Natural killer cell (primary cell): ENCODE results near the gene C1QTNF6. TPM values are rescaled to one million over a fixed set of nuclear protein-coding genes. Genes with fewer than 3 reads are reported as not detected.

Experiments used
- ATAC-seq, 3 donors: fragments of 150-1000 bp in 2 of 3; fragments of 200-7000 bp in 1 of 3; cut with Tn5 transposase; 1 replicate in 1 of 3; 2 replicates in 2 of 3; pipeline ENCODE4 v1.10.0; 2021; ENCODE audit warnings: mild to moderate bottlenecking in 2 of 3, moderate library complexity in 2 of 3
- DNase-seq, 2 donors: peaks; one replicate each; pipeline versions ENCODE4 v3.0.0 to v3.0.0-alpha.2; 2013 to 2021; ENCODE audit warnings: mixed read lengths in 1 of 2
- H3K27ac ChIP-seq: one replicate; pipeline ENCODE4 v1.5.1; 2013; ENCODE audit warnings: mild to moderate bottlenecking, low read length
- H3K27me3 ChIP-seq: one replicate; pipeline ENCODE4 v1.6.1; 2013; ENCODE audit warnings: low read length; ENCODE audit not compliant: control insufficient read depth, insufficient read depth
- H3K36me3 ChIP-seq: one replicate; pipeline ENCODE4 v1.6.1; 2013; ENCODE audit warnings: low read length; ENCODE audit not compliant: control insufficient read depth, insufficient read depth
- H3K4me1 ChIP-seq: one replicate; pipeline ENCODE4 v1.6.1; 2013; ENCODE audit warnings: low read length; ENCODE audit not compliant: control insufficient read depth, insufficient read depth
- H3K4me3 ChIP-seq: one replicate; pipeline ENCODE4 v1.5.1; 2013; ENCODE audit warnings: low read length
- H3K9me3 ChIP-seq: one replicate; pipeline ENCODE4 v1.6.1; 2013; ENCODE audit warnings: low read length; ENCODE audit not compliant: control insufficient read depth, insufficient read depth
- H3K27ac Mint-ChIP-seq, 2 donors: one replicate each; pipeline ENCODE4 v1.8.0; 2022; ENCODE audit warnings: mild to moderate bottlenecking in 2 of 2, mixed read lengths in 2 of 2, moderate library complexity in 1 of 2
- H3K27me3 Mint-ChIP-seq, 2 donors: one replicate each; pipeline ENCODE4 v1.8.0; 2022; ENCODE audit warnings: low read depth in 2 of 2, mixed read lengths in 2 of 2
- H3K36me3 Mint-ChIP-seq: one replicate; pipeline ENCODE4 v1.8.0; 2022; ENCODE audit warnings: mixed read lengths
- H3K4me1 Mint-ChIP-seq, 2 donors: one replicate each; pipeline ENCODE4 v1.8.0; 2022; ENCODE audit warnings: mixed read lengths in 2 of 2
- H3K4me3 Mint-ChIP-seq: one replicate; pipeline ENCODE4 v1.8.0; 2022; ENCODE audit warnings: mild to moderate bottlenecking, moderate library complexity, mixed read lengths
- H3K9me3 Mint-ChIP-seq, 2 donors: one replicate each; pipeline ENCODE4 v1.8.0; 2022; ENCODE audit warnings: mixed read lengths in 2 of 2
- CTCF ChIP-seq: fragments of 200-600 bp; IDR thresholded peaks from one replicate; pipeline ENCODE4 v1.8.0; 2022; ENCODE audit warnings: antibody characterized with exemption
- WGBS: methylation state at CpG from one replicate; pipeline ENCODE4 v1.1.7; 2013; ENCODE audit warnings: missing lambda C conversion rate; ENCODE audit not compliant: insufficient coverage; 5-methylcytosine and 5-hydroxymethylcytosine counted together
- intact Hi-C: fragments of 100-400 bp; cut with micrococcal nuclease; formaldehyde crosslinking; loops from one replicate; pipeline ENCODE4 v1.14.2; 2022
- total RNA-seq, 4 donors: library from RNA; stranded (reverse); fragments of 120-200 nt in 1 of 4; gene quantifications; one replicate each; pipeline versions ENCODE4 v1.2.3 to v1.2.4, GENCODE V29; 2013 to 2022

C1QTNF6 gene
- total RNA-seq, 3 donors from 2014 or later (not counting 1 experiment from before 2014, with no cell fraction given), result 6.0 to 10.3 (median 6.7) TPM

GRCh38 chr22:37146507-37147180 lies 41.4 kb downstream of the C1QTNF6 start:
- Mint-ChIP-seq H3K27me3 (no peaks in the 10 kb centered on the region), H3K4me1 (peaks cover 84 to 96% of the 10 kb centered on the region in 2 donors), H3K36me3 (peaks cover 15% of the 10 kb centered on the region), H3K4me3 (peak overlapping the region; percentile 99), H3K27ac (peak overlapping the region; percentile 95 to 99), H3K9me3 (peaks cover 2% of the 10 kb centered on the region in 2 donors)
- peaks cover 62% of the 10 kb centered on the region for H3K36me3 ChIP-seq
- TF ChIP-seq CTCF, result no peak
- H3K27ac ChIP-seq, result peak overlapping the region; percentile 82
- H3K4me1 ChIP-seq, result peaks cover 73% of the 10 kb centered on the region
- H3K4me3 ChIP-seq, result peak overlapping the region; percentile 92
- no peaks in the 10 kb centered on the region for H3K27me3 ChIP-seq
- DNase-seq (peak in 1 of 2 donors; percentile 29), ATAC-seq (no peak)
- WGBS, result 31% methylated on average over 16 of the region's 16 CpGs
- no peaks in the 10 kb centered on the region for H3K9me3 ChIP-seq
- intact Hi-C loops, result loop anchor here (1.0 to 5.0 kb wide), 4 partner anchors 7 to 96 kb away; partner anchors contain the start of gene RAC2

GRCh38 chr22:37146051-37146385 lies 42.0 kb downstream of the C1QTNF6 start:
- peaks cover 79% of the 10 kb centered on the region for H3K4me1 ChIP-seq
- peak overlapping the region; percentile 82 for H3K27ac ChIP-seq
- Mint-ChIP-seq H3K9me3 (peaks cover 2% of the 10 kb centered on the region in 2 donors), H3K27me3 (no peaks in the 10 kb centered on the region), H3K27ac (peak overlapping the region; percentile 95 to 99), H3K4me3 (peak overlapping the region; percentile 99), H3K36me3 (peaks cover 15% of the 10 kb centered on the region), H3K4me1 (peaks cover 78 to 96% of the 10 kb centered on the region in 2 donors)
- DNase-seq (peak in 1 of 2 donors; percentile 36), ATAC-seq (no peak)
- TF ChIP-seq CTCF, result no peak
- H3K4me3 ChIP-seq, result peak overlapping the region; percentile 92
- peaks cover 68% of the 10 kb centered on the region for H3K36me3 ChIP-seq
- intact Hi-C loops, result loop anchor here (5.0 kb wide), 3 partner anchors 51 to 96 kb away; partner anchors contain the start of gene RAC2
- no peaks in the 10 kb centered on the region for H3K27me3 ChIP-seq
- WGBS, result 34% methylated on average over 6 of the region's 6 CpGs
- H3K9me3 ChIP-seq, result no peaks in the 10 kb centered on the region

GRCh38 chr22:37145180-37146050 lies 42.6 kb downstream of the C1QTNF6 start:
- H3K4me3 Mint-ChIP-seq, result peak overlapping the region; percentile 99
- intact Hi-C loops, result loop anchor here (5.0 kb wide), 3 partner anchors 52 to 97 kb away; partner anchors contain the start of gene RAC2
- peak overlapping the region; percentile 95 to 99 for H3K27ac Mint-ChIP-seq
- 33% methylated on average over 17 of the region's 17 CpGs for WGBS
- peaks cover 0 to 2% of the 10 kb centered on the region in 2 donors for H3K9me3 Mint-ChIP-seq
- H3K36me3 Mint-ChIP-seq, result peaks cover 15% of the 10 kb centered on the region
- Histone ChIP-seq H3K27me3 (no peaks in the 10 kb centered on the region), H3K9me3 (no peaks in the 10 kb centered on the region), H3K4me1 (peaks cover 81% of the 10 kb centered on the region), H3K4me3 (peak overlapping the region; percentile 92), H3K27ac (peak overlapping the region; percentile 82), H3K36me3 (peaks cover 74% of the 10 kb centered on the region)
- no peaks in the 10 kb centered on the region for H3K27me3 Mint-ChIP-seq
- DNase-seq (no peak), ATAC-seq (no peak)
- no peak for TF ChIP-seq CTCF
- peaks cover 77 to 96% of the 10 kb centered on the region in 2 donors for H3K4me1 Mint-ChIP-seq
